Activated naive CD4-positive, alpha-beta T cell treated with anti-CD3 and anti-CD28 coated beads, Interleukin-2, amount 50 U/mL, for 72 hours (primary cell): Measurements from ENCODE around the gene SLC45A2. TPM values are rescaled to one million over a fixed set of nuclear protein-coding genes. Genes with fewer than 3 reads are reported as not detected.
A peak's percentile ranks its signal among the peaks of the same experiment; 100 is the strongest.
"Not testable (repeated sequence)": the region's sequence is repeated elsewhere in the genome, so short reads cannot be mapped to it uniquely, and the experiment has no call there.

Experiments
- ATAC-seq, 2 donors: fragments of 150-1000 bp; cut with Tn5 transposase; 2 replicates each; pipeline ENCODE4 v1.10.0; 2021; ENCODE audit warnings: mild to moderate bottlenecking in 2 of 2, moderate library complexity in 2 of 2
- DNase-seq, 2 donors: peaks; one replicate each; pipeline ENCODE4 v3.0.0; 2021 to 2022; ENCODE audit warnings: low spot score in 2 of 2
- H3K27ac Mint-ChIP-seq, 2 donors: one replicate each; pipeline ENCODE4 v1.8.0; 2022; ENCODE audit warnings: mild to moderate bottlenecking in 2 of 2, mixed read lengths in 2 of 2
- H3K36me3 Mint-ChIP-seq, 2 donors: one replicate each; pipeline ENCODE4 v1.8.0; 2022; ENCODE audit warnings: mixed read lengths in 2 of 2
- H3K9me3 Mint-ChIP-seq, 2 donors: one replicate each; pipeline ENCODE4 v1.8.0; 2022; ENCODE audit warnings: mixed read lengths in 2 of 2
- total RNA-seq, 2 donors: library from RNA; stranded (reverse); gene quantifications; one replicate each; pipeline ENCODE4 v1.2.3, GENCODE V29; 2022

SLC45A2 gene
- total RNA-seq, 2 donors from 2014 or later, result 0.33 TPM; not detected in 1

DNA sequence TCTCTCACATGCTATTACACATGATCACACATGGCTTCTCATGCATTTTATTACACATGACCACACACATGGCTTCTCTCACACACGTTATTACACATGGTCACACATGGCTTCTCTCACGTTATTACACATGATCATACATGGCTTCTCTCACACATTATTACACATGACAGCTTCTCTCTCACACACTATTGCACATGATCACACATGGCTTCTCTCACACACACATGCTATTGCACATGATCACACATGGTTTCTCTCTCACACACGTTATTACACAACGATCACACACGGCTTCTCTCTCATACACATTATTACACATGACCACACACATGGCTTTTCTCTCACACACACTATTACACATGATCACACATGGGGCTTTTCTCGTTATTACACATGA is 954 bp upstream of the SLC45A2 start:
- ATAC-seq (no peak), DNase-seq (no peak)
- H3K27ac Mint-ChIP-seq, result no peak overlapping the region
- peaks cover 8 to 9% of the 10 kb centered on the region in 2 donors for H3K36me3 Mint-ChIP-seq
- no peaks in the 10 kb centered on the region for H3K9me3 Mint-ChIP-seq

GRCh38 chr5:33984178-33984577 is 315 bp downstream of the SLC45A2 start:
- no peak for ATAC-seq
- H3K27ac Mint-ChIP-seq, result no peak overlapping the region
- H3K36me3 Mint-ChIP-seq, result peaks cover 8 to 9% of the 10 kb centered on the region in 2 donors
- no peaks in the 10 kb centered on the region for H3K9me3 Mint-ChIP-seq
- DNase-seq, result no peak

- ATAC-seq, result no peak
- no peaks in the 10 kb centered on the region for H3K9me3 Mint-ChIP-seq
- DNase-seq, result no peak
Measured at GRCh38 chr5:33981408-33982162, 2.9 kb downstream of the SLC45A2 start.

DNA sequence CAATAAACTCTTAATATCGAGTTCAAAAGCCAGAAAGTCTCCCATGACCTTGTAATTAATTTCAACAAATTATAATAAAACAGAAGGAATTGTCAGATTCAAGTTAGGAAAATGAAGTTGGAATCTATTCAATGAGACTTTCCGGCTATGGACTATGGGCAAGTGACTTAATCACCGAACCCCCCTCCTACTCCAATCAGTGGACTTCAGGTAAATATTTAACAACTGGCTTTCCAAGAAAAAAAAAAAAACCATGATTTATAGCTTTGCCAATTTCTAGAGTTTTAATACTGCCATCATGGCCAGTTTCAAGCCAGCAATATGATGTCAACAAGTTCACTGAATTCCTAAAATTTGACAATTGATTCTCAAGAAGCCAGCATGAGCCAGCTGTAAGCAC is 4.5 kb downstream of the SLC45A2 start:
- H3K36me3 Mint-ChIP-seq, result no peaks in the 10 kb centered on the region
- no peaks in the 10 kb centered on the region for H3K9me3 Mint-ChIP-seq

More at GRCh38 chr5:33981408-33982162, 2.9 kb downstream of the SLC45A2 start:
- Mint-ChIP-seq H3K27ac (no peak overlapping the region), H3K36me3 (no peaks in the 10 kb centered on the region)

GRCh38 chr5:33978306-33978705 is 6.2 kb downstream of the SLC45A2 start:
- Mint-ChIP-seq H3K36me3 (no peaks in the 10 kb centered on the region), H3K27ac (no peak overlapping the region), H3K9me3 (no peaks in the 10 kb centered on the region)
- DNase-seq (no peak), ATAC-seq (no peak)

More for the DNA sequence above, 4.5 kb downstream of the SLC45A2 start:
- DNase-seq (no peak), ATAC-seq (no peak)
- no peak overlapping the region for H3K27ac Mint-ChIP-seq

GRCh38 chr5:33976307-33976706 is 8.2 kb downstream of the SLC45A2 start:
- H3K36me3 Mint-ChIP-seq, result no peaks in the 10 kb centered on the region
- no peak overlapping the region for H3K27ac Mint-ChIP-seq
- no peaks in the 10 kb centered on the region for H3K9me3 Mint-ChIP-seq
- ATAC-seq (no peak), DNase-seq (no peak)

DNA sequence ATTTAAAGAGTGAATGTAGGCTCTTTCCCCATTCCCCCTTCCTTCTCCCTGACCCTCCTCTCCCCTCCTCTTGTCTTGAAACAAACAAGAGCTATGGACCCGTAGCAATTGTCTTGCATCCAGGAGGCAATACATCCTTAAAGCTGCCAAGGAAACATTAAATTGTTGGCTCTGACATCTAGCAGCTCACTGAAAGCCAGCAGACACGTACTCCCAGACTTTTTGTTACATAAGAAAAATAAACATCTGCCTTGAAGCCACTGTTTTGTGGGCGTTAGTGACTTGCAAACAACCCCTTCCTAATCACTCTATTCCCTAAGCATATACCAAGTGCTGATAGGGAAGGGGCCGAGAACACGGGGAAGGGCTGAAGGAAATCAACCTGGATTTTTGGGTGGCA is 8.6 kb downstream of the SLC45A2 start:
- ATAC-seq, result no peak
- Mint-ChIP-seq H3K9me3 (no peaks in the 10 kb centered on the region), H3K36me3 (no peaks in the 10 kb centered on the region), H3K27ac (no peak overlapping the region)
- DNase-seq, result no peak

DNA sequence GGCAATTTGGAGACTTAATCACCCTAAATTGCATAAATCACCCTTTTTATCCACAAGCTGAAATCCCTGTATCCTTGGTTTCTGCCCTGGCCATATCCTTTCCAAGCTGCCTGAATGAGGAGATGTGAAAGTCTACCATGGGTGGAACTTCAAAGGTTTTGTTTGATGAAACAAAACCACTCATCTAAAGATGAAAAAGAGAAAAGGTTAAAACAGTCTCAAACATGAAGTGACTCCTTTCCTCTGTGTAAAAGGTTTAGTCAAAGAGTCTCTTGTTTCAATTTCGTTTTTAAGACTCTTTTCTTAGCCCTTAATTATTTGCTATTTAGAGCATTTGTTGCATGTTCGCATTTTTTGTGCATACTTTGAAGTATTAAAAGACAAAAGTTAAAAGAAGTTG is 11.2 kb downstream of the SLC45A2 start:
- DNase-seq, result no peak
- no peaks in the 10 kb centered on the region for H3K9me3 Mint-ChIP-seq
- no peaks in the 10 kb centered on the region for H3K36me3 Mint-ChIP-seq
- peak overlapping the region in 1 of 2 donors; percentile 26 for H3K27ac Mint-ChIP-seq
- ATAC-seq, result peak; percentile 86 to 96

- Mint-ChIP-seq H3K27ac (no peak overlapping the region), H3K36me3 (no peaks in the 10 kb centered on the region), H3K9me3 (no peaks in the 10 kb centered on the region)
- ATAC-seq (peak; percentile 34 to 60), DNase-seq (no peak)
Measured at GRCh38 chr5:33969572-33970452, 14.7 kb downstream of the SLC45A2 start.

GRCh38 chr5:33968211-33969005 is 16.1 kb downstream of the SLC45A2 start:
- DNase-seq (no peak), ATAC-seq (no peak)
- no peak overlapping the region for H3K27ac Mint-ChIP-seq
- no peaks in the 10 kb centered on the region for H3K9me3 Mint-ChIP-seq
- H3K36me3 Mint-ChIP-seq, result no peaks in the 10 kb centered on the region

- DNase-seq, result no peak
- no peak for ATAC-seq
- Mint-ChIP-seq H3K36me3 (no peaks in the 10 kb centered on the region), H3K27ac (no peak overlapping the region), H3K9me3 (no peaks in the 10 kb centered on the region)
Measured at GRCh38 chr5:33966805-33967204, 17.7 kb downstream of the SLC45A2 start.

DNA sequence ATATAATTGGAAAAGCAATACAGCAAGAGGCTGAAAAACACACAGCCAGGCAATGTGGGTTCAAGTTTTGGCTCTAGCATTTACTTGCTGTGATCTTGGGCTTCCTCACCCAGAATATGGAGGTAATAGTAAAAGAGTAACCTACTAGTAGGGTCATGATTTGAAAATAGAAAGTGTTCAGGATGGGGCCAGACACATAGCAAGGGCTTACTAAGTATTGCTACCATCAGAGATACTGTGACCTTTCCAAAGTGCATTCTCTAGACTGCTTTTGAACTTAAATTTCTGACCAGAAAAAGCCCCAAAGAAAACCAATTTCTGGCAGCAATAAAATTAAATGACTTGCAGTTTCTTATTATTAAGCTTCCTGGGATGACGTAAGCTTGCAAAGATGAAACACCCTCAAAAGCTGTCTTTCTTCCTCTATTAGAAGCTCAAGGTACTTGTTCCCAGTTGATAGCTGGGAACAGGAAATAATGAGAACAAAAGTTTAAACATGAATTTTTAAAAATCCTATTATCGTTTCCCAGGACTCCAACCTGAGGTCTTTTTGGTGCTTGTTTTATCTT is 20.3 kb downstream of the SLC45A2 start:
- Mint-ChIP-seq H3K9me3 (no peaks in the 10 kb centered on the region), H3K36me3 (no peaks in the 10 kb centered on the region), H3K27ac (no peak overlapping the region)
- DNase-seq, result no peak
- ATAC-seq, result peak in 1 of 2 donors; percentile 49

DNA sequence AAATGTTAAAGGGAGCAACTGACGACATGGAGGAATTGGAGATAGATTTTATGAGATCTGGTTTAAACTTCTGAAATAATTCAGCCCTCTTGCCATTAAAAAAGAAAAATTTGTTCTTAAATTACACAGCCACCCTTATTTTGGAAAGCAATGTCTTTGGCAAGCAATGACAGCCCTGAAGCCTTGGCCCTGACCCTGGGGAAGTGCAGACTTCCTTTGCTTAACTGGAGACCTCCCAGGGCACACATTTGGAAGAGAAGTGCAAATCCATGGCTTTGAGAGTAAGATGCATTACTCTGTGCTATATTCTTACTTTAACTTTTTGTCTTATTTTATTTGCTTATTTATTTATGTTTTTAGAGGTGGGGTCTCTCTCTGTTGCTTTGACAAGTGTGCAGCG is 26.3 kb downstream of the SLC45A2 start:
- H3K36me3 Mint-ChIP-seq, result peaks cover 0 to 12% of the 10 kb centered on the region in 2 donors
- ATAC-seq, result no peak
- H3K27ac Mint-ChIP-seq, result no peak overlapping the region
- H3K9me3 Mint-ChIP-seq, result peaks cover 5 to 6% of the 10 kb centered on the region in 2 donors
- no peak for DNase-seq

DNA sequence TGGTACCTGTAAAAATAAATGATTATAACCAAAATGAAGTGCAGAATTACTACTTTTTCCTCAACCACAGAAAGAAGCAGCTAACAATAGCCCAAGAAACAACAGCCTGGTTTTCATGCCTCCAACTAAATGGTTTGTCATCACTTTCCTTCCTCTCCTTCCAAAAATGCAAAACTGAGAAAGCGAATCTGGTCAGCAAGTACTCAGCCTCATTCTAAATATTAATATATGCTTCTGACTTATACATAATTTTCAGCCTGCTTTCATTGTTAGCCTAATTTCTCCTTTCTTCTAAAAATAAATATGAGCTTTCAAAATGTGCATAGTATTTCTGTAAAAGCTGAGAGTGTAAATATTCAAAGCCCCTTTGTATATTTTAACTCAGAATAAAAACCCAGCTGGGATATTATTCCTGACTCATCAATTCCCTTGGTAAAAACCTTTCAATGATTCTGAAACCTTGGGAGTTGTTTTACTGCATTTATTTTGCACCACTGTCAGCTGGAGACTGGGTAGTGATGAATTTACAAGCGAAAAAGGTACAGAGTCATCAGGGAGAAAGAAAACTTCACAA is 26.8 kb downstream of the SLC45A2 start:
- H3K36me3 Mint-ChIP-seq, result peaks cover 0 to 12% of the 10 kb centered on the region in 2 donors
- DNase-seq (no peak), ATAC-seq (no peak)
- no peak overlapping the region for H3K27ac Mint-ChIP-seq
- peaks cover 5 to 6% of the 10 kb centered on the region in 2 donors for H3K9me3 Mint-ChIP-seq

- DNase-seq, H3K9me3 Mint-ChIP-seq, H3K27ac Mint-ChIP-seq, ATAC-seq: not testable (repeated sequence)
- H3K36me3 Mint-ChIP-seq, result peaks cover 0 to 12% of the 10 kb centered on the region in 2 donors
Measured at GRCh38 chr5:33952175-33952574, 32.3 kb downstream of the SLC45A2 start.

GRCh38 chr5:33944543-33945132 is 39.9 kb downstream of the SLC45A2 start:
- no peak for DNase-seq
- H3K36me3 Mint-ChIP-seq, result no peaks in the 10 kb centered on the region
- H3K9me3 Mint-ChIP-seq, result no peaks in the 10 kb centered on the region
- no peak overlapping the region for H3K27ac Mint-ChIP-seq
- no peak for ATAC-seq
